K562 (cell line): ENCODE measurements around the gene PAIP1. TPM values are rescaled to one million over a fixed set of nuclear protein-coding genes. Genes with fewer than 3 reads are reported as not detected.

Source experiments
- ATAC-seq: fragments of 200-7000 bp; cut with Tn5 transposase; 3 replicates; pipeline ENCODE4 v1.9.1; 2020; ENCODE audit warnings: moderate library complexity
- BruUV-seq: library from RNA; stranded (reverse); fragments of 400-500 nt; replicated peaks from 2 replicates; lab custom pipeline; 2021; lab: Mats Ljungman, UMichigan
- CTCF ChIA-PET: fragments of 300-600 bp; formaldehyde crosslinking; extraction: SDS; loops from one replicate; lab custom pipeline; 2021; ENCODE audit warnings: low intra/inter-chr PET ratio; lab: Yijun Ruan, JAX
- POLR2A ChIA-PET: fragments of 300-600, 350-650 bp; sonication (Branson Sonifier 250); formaldehyde crosslinking; extraction: SDS; loops from one replicate; lab custom pipeline; 2021; ENCODE audit warnings: antibody characterized with exemption, inconsistent platforms; lab: Yijun Ruan, JAX
- DNase-seq, 4 experiments: peaks; one replicate each; pipeline versions ENCODE4 v3.0.0 to v3.0.0-alpha.2; 2011 to 2018; ENCODE audit warnings: low spot score in 3 of 4, mixed read lengths in 3 of 4; ENCODE audit errors: extremely low read depth in 1 of 4
- FAIRE-seq: peaks from 2 replicates; lab custom pipeline; 2011; peaks lifted over from hg19 to GRCh38; lab: Jason Lieb, UNC
- H2AFZ ChIP-seq: 2 replicates; pipeline ENCODE4 v1.6.0; 2011; ENCODE audit warnings: low read depth, low read length, control low read depth, inconsistent platforms
- H3K27ac ChIP-seq: fragments of 200-600 bp; 3 replicates; pipeline ENCODE4 v1.8.0; 2011; ENCODE audit warnings: low read depth, mild to moderate bottlenecking, control low read depth, inconsistent platforms, low read length, moderate library complexity, mixed read lengths; ENCODE audit errors: extremely low read depth
- H3K27me3 ChIP-seq, 2 experiments: fragments of 300-600 bp in 1 of 2; 2 replicates in 1 of 2; 3 replicates in 1 of 2; pipeline versions ENCODE4 v1.6.0 to v1.8.0; 2011; ENCODE audit warnings: inconsistent platforms in 2 of 2, low read length in 2 of 2, mild to moderate bottlenecking in 1 of 2, mixed read lengths in 1 of 2, moderate library complexity in 1 of 2; ENCODE audit not compliant: control insufficient read depth in 2 of 2, insufficient read depth in 2 of 2
- H3K36me3 ChIP-seq: fragments of 300-600 bp; 3 replicates; pipeline ENCODE4 v1.8.0; 2011; ENCODE audit warnings: mild to moderate bottlenecking, low read length, inconsistent platforms; ENCODE audit not compliant: control insufficient read depth, insufficient read depth
- H3K4me1 ChIP-seq, 2 experiments: fragments of 200-600 bp in 1 of 2; replicated peaks in 1 of 2; 2 replicates in 1 of 2; 3 replicates in 1 of 2; pipeline versions ENCODE4 v1.5.1 to v1.8.0; 2011; ENCODE audit warnings: inconsistent platforms in 2 of 2, low read length in 2 of 2, mild to moderate bottlenecking in 1 of 2, mixed read lengths in 1 of 2, moderate library complexity in 1 of 2; ENCODE audit not compliant: control insufficient read depth in 2 of 2, insufficient read depth in 2 of 2
- H3K4me2 ChIP-seq: 2 replicates; pipeline ENCODE4 v1.6.1; 2011; ENCODE audit warnings: low read length, control low read depth, inconsistent platforms, mixed read lengths; ENCODE audit not compliant: insufficient read depth
- H3K4me3 ChIP-seq: fragments of 200-600 bp; sonication (generic), shearing (Covaris generic); 2 replicates; pipeline ENCODE4 v1.5.1; 2016; ENCODE audit warnings: control low read depth, inconsistent platforms
- H3K79me2 ChIP-seq: fragments of 200-600 bp; 3 replicates; pipeline ENCODE4 v1.8.0; 2011; ENCODE audit warnings: low read length, inconsistent platforms; ENCODE audit not compliant: control insufficient read depth, insufficient read depth
- H3K9ac ChIP-seq, 2 experiments: 2 replicates each; pipeline versions ENCODE4 v1.6.0 to v1.6.1; 2011; ENCODE audit warnings: low read depth in 2 of 2, low read length in 2 of 2, control low read depth in 1 of 2, inconsistent platforms in 1 of 2, mild to moderate bottlenecking in 1 of 2, mixed read lengths in 1 of 2; ENCODE audit not compliant: insufficient read depth in 1 of 2
- H3K9me1 ChIP-seq: one replicate; pipeline ENCODE4 v1.6.0; 2011; ENCODE audit warnings: inconsistent platforms, mild to moderate bottlenecking, low read length, moderate library complexity; ENCODE audit not compliant: control insufficient read depth, insufficient read depth
- H3K9me3 ChIP-seq: replicated peaks from 2 replicates; pipeline ENCODE4 v1.5.1; 2011; ENCODE audit warnings: low read depth, low read length, inconsistent platforms; ENCODE audit not compliant: control insufficient read depth, insufficient read depth
- H4K20me1 ChIP-seq: replicated peaks from 2 replicates; pipeline ENCODE4 v1.6.1; 2011; ENCODE audit warnings: low read length, inconsistent platforms, mixed read lengths; ENCODE audit not compliant: control insufficient read depth, insufficient read depth
- DPF2 ChIP-seq: fragments of 450-650 bp; IDR thresholded peaks from 2 replicates; pipeline ENCODE4 v1.6.1; 2016
- ELK1 ChIP-seq: sonication (generic); formaldehyde crosslinking; IDR thresholded peaks from 2 replicates; pipeline ENCODE4 v1.8.1; 2022; ENCODE audit warnings: missing genetic modification reagents
- GTF2E2 ChIP-seq: fragments of 200-800 bp; sonication (Bioruptor generic); IDR thresholded peaks from 2 replicates; pipeline ENCODE4 v1.6.1; 2016; ENCODE audit warnings: missing genetic modification characterization, missing compliant biosample characterization
- HMGN3 ChIP-seq: IDR thresholded peaks from 2 replicates; pipeline ENCODE4 v1.6.1; 2011; ENCODE audit warnings: borderline replicate concordance, low read depth, mild to moderate bottlenecking, mixed read lengths, low read length; ENCODE audit not compliant: insufficient read length; ENCODE audit errors: extremely low read depth
- MGA ChIP-seq: fragments of 450-650 bp; IDR thresholded peaks from 2 replicates; pipeline ENCODE4 v1.6.1; 2016; ENCODE audit warnings: mild to moderate bottlenecking, moderate library complexity
- NFIC ChIP-seq: fragments of 450-650 bp; IDR thresholded peaks from 2 replicates; pipeline ENCODE4 v1.6.1; 2017; ENCODE audit warnings: mild to moderate bottlenecking, inconsistent platforms
- POLR2AphosphoS2 ChIP-seq: IDR thresholded peaks from 2 replicates; pipeline ENCODE4 v1.6.1; 2012; ENCODE audit warnings: low read length, improper control_type of control experiment
- POLR3G ChIP-seq: IDR thresholded peaks from 2 replicates; pipeline ENCODE4 v1.6.1; 2011; ENCODE audit not compliant: insufficient read length, insufficient replicate concordance; ENCODE audit errors: extremely low read depth
- ZFPM2 ChIP-seq: fragments of 250-450 bp; sonication (Bioruptor Pico); IDR thresholded peaks from 2 replicates; pipeline ENCODE4 v1.5.1; 2022; ENCODE audit warnings: mild to moderate bottlenecking
- ZNF436 ChIP-seq: fragments of 250-450, 450-650 bp; sonication (Bioruptor Pico); formaldehyde crosslinking; IDR thresholded peaks from 2 replicates; pipeline ENCODE4 v1.7.0; 2020; ENCODE audit warnings: mild to moderate bottlenecking
- WGBS: fragments of 100-300 bp; shearing (Covaris generic); methylation state at CpG from one replicate; pipeline ENCODE4 v1.1.6; 2016; ENCODE audit warnings: low coverage, mixed read lengths; ENCODE audit not compliant: insufficient coverage; ENCODE audit errors: missing lambda C conversion rate; 5-methylcytosine and 5-hydroxymethylcytosine counted together
- in situ Hi-C: fragments of 300-500 bp; cut with MboI; formaldehyde crosslinking; loops from 4 replicates; pipeline ENCODE4 v1.15.0; 2018; ENCODE audit warnings: inconsistent platforms, mixed read lengths
- intact Hi-C: fragments of 100-400 bp; cut with micrococcal nuclease; formaldehyde crosslinking; loops from 2 replicates; pipeline ENCODE4 v1.14.2; 2022
- polyA plus RNA-seq, 8 experiments: library from polyadenylated mRNA; depleted of rRNA in 4 of 8; stranded (reverse) in 5 of 8; unstranded in 3 of 8; fragments of >200 nt; fragmentation: Nextera tagmentation in 2 of 8; fragmentation: Illumina TruSeq in 1 of 8; extraction: Ambion mirVana in 2 of 8; extraction: Trizol in 1 of 8; gene quantifications; 2 replicates each; pipeline versions ENCODE4 v1.2.1 to v1.2.3, GENCODE V29; 2011 to 2014; ENCODE audit warnings: inconsistent platforms in 1 of 8, missing spikeins in 1 of 8
- total RNA-seq, 7 experiments: library from RNA; depleted of rRNA in 6 of 7; stranded (reverse); fragments of >200 nt in 6 of 7; fragmentation: Illumina TruSeq in 2 of 7; extraction: Trizol in 2 of 7; gene quantifications; 2 replicates each; pipeline versions ENCODE4 v1.2.1 to v1.2.3, GENCODE V29; 2011 to 2021; ENCODE audit warnings: low replicate concordance in 1 of 7

The PAIP1 gene
- total and polyA plus RNA-seq, 9 of the 15 experiments (the other 6 are each of a cell fraction or from before 2014, with no cell fraction given), result 51.7 to 181 (median 102) TPM

- peaks cover 78% of the 10 kb centered on the region for H3K79me2 ChIP-seq
- H4K20me1 ChIP-seq, result no peaks in the 10 kb centered on the region
- TF ChIP-seq HMGN3 (no peak), ZNF436 (CRISPR knock-in tag) (no peak), ELK1 (no peak), GTF2E2 (no peak), DPF2 (no peak), POLR2AphosphoS2 (no peak), ZFPM2 (CRISPR knock-in tag) (no peak), MGA (no peak), NFIC (no peak), POLR3G (no peak)
- H3K4me1 ChIP-seq, result peaks cover 11 to 15% of the 10 kb centered on the region in 2 experiments
- no peak overlapping the region for H3K4me3 ChIP-seq
- H3K4me2 ChIP-seq, result no peak overlapping the region
- in situ Hi-C loops, result no loop called here
- H3K27ac ChIP-seq, result no peak overlapping the region
- intact Hi-C loops, result no loop called here
- ChIA-PET POLR2A (interaction anchor here (1.0 to 1.8 kb wide), 4 partner anchors 9 to 38 kb away, joined by 3 to 6 read pairs (median 5); partner anchors contain the start of gene C5orf34), CTCF (no interaction called here)
- FAIRE-seq (no peak), ATAC-seq (no peak), DNase-seq (no peak)
- no TSS peak for BruUV-seq
- H3K9me1 ChIP-seq, result no peaks in the 10 kb centered on the region
- H3K9ac ChIP-seq, result no peak overlapping the region
- peaks cover 69% of the 10 kb centered on the region for H3K36me3 ChIP-seq
- H3K27me3 ChIP-seq, result no peaks in the 10 kb centered on the region
- WGBS, result 80% methylated on average over 2 of the region's 2 CpGs
- no peaks in the 10 kb centered on the region for H3K9me3 ChIP-seq
- no peak overlapping the region for H2AFZ ChIP-seq
Observed at GRCh38 chr5:43553381-43553780, 3.5 kb downstream of the PAIP1 start.
